ENCODE measurements around the gene RHO.

GRCh38 chr3:129558081-129558771 is 29.8 kb downstream of the RHO start:
- TF ChIP-seq CTCF (IDR thresholded peaks at IDR 0.05; ENCODE audit: low read depth, low read length) (no peak), EZH2phosphoT487 (IDR thresholded peaks at IDR 0.05; ENCODE audit: low read depth) (no peak)

Measured in OCI-LY3 (cell line).